HepG2 (cell line): Measurements from ENCODE around the gene TNS1. TPM values are rescaled to one million over a fixed set of nuclear protein-coding genes. Genes with fewer than 3 reads are reported as not detected.

ENCODE experiments used
- AHDC1 ChIP-seq: sonication (generic); formaldehyde crosslinking; IDR thresholded peaks from 2 replicates; pipeline ENCODE4 v1.5.1; 2020; ENCODE audit warnings: mild to moderate bottlenecking, missing genetic modification reagents, borderline replicate concordance
- POGZ ChIP-seq: sonication (generic); formaldehyde crosslinking; IDR thresholded peaks from 2 replicates; pipeline ENCODE4 v1.4.0; 2020; ENCODE audit warnings: mild to moderate bottlenecking, missing genetic modification reagents
- SP140L ChIP-seq: sonication (generic); formaldehyde crosslinking; IDR thresholded peaks from 2 replicates; pipeline ENCODE4 v1.4.0; 2020; ENCODE audit warnings: missing genetic modification reagents, borderline replicate concordance
- THAP7 ChIP-seq: sonication (generic); formaldehyde crosslinking; IDR thresholded peaks from 2 replicates; pipeline ENCODE4 v1.8.1; 2023; ENCODE audit warnings: mild to moderate bottlenecking, missing genetic modification reagents
- ZNF850 ChIP-seq: sonication (generic); formaldehyde crosslinking; conservative IDR thresholded peaks from 2 replicates; pipeline ENCODE4 v1.9.0; 2021; ENCODE audit warnings: mild to moderate bottlenecking, missing genetic modification reagents
- polyA plus RNA-seq, 8 experiments: library from polyadenylated mRNA; depleted of rRNA in 3 of 8; stranded (reverse) in 7 of 8; unstranded in 1 of 8; fragments of >200 nt; fragmentation: Illumina TruSeq in 4 of 8; extraction: Trizol in 4 of 8; gene quantifications; 2 replicates each; pipeline versions ENCODE4 v1.2.1 to v1.2.3, GENCODE V29; 2011 to 2016; ENCODE audit warnings: low read depth in 4 of 8, missing spikeins in 1 of 8, mixed read lengths in 1 of 8; ENCODE audit not compliant: insufficient read depth in 1 of 8
- total RNA-seq, 5 experiments: library from RNA; depleted of rRNA; stranded (reverse); fragments of >200 nt; fragmentation: Illumina TruSeq; extraction: Trizol; gene quantifications; 2 replicates each; pipeline ENCODE4 v1.2.3, GENCODE V29; 2016; ENCODE audit warnings: low read depth in 1 of 5
- TF ChIP-seq, protein P1 (sequence below): sonication (generic); formaldehyde crosslinking; conservative IDR thresholded peaks from 2 replicates; pipeline ENCODE4 v1.4.0; 2020; ENCODE audit warnings: missing genetic modification reagents
- TF ChIP-seq, protein P2 (sequence below): sonication (generic); formaldehyde crosslinking; IDR thresholded peaks from 2 replicates; pipeline ENCODE4 v1.8.1; 2023; ENCODE audit warnings: mild to moderate bottlenecking, inconsistent platforms, moderate library complexity, missing genetic modification reagents, borderline replicate concordance
- TF ChIP-seq, protein P3 (sequence below): sonication (generic); formaldehyde crosslinking; IDR thresholded peaks from 2 replicates; pipeline ENCODE4 v1.8.1; 2023; ENCODE audit warnings: missing genetic modification reagents, mild to moderate bottlenecking, borderline replicate concordance

The TNS1 gene
- total and polyA plus RNA-seq, 2 of the 13 experiments (the other 11 are each of a cell fraction or from before 2014, with no cell fraction given), result 1.9 to 118 TPM

DNA sequence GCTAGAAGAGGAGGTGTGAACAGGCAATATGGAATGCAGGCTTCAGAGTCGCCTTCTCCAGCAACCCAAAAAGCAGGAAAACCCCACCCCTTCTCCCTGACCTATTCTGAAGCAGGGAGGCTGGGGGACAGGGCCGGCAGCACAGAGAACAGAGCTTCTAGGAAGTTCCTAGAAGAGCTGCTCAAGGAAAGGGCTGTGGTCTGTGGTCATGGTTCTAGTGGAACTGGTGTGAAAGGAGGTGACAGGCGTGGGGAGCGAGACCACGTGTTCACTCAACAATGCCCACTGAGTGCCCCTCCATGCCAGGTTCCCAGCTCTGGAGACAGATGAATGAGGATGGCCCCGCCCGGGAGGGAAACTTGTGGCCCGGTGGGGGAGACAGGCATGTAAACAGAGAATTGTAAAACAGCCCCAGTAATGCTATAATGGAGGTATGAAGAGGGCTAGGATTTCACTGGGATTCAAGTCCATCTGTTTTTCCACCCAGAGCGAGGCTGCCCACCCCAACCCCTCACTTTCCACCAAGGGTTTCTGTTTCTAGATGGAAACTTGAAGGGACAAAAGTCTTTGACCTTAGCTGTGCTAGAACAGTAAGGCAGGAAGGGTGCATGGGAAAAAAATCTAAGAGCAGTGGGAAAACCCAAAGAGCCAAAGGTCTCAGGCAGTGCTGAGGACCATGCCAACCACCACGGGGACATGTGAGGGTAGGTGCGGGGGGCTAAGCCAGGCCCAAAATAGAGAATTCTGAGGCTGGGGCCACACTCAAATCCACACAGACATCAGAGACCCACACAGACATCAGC, 71.8 kb downstream of the TNS1 start (continued):
- TF ChIP-seq, protein P1, sequence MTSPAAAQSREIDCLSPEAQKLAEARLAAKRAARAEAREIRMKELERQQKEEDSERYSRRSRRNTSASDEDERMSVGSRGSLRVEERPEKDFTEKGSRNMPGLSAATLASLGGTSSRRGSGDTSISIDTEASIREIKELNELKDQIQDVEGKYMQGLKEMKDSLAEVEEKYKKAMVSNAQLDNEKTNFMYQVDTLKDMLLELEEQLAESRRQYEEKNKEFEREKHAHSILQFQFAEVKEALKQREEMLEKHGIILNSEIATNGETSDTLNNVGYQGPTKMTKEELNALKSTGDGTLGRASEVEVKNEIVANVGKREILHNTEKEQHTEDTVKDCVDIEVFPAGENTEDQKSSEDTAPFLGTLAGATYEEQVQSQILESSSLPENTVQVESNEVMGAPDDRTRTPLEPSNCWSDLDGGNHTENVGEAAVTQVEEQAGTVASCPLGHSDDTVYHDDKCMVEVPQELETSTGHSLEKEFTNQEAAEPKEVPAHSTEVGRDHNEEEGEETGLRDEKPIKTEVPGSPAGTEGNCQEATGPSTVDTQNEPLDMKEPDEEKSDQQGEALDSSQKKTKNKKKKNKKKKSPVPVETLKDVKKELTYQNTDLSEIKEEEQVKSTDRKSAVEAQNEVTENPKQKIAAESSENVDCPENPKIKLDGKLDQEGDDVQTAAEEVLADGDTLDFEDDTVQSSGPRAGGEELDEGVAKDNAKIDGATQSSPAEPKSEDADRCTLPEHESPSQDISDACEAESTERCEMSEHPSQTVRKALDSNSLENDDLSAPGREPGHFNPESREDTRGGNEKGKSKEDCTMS (CRISPR knock-in tag), result no peak
- TF ChIP-seq, protein P2, sequence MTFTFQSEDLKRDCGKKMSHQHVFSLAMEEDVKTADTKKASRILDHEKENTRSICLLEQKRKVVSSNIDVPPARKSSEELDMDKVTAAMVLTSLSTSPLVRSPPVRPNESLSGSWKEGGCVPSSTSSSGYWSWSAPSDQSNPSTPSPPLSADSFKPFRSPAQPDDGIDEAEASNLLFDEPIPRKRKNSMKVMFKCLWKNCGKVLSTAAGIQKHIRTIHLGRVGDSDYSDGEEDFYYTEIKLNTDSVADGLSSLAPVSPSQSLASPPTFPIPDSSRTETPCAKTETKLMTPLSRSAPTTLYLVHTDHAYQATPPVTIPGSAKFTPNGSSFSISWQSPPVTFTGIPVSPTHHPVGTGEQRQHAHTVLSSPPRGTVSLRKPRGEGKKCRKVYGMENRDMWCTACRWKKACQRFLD (CRISPR knock-in tag), result no peak
- TF ChIP-seq AHDC1 (no peak), ZNF850 (CRISPR knock-in tag) (no peak), THAP7 (CRISPR knock-in tag) (no peak), SP140L (CRISPR knock-in tag) (no peak), POGZ (no peak)
- TF ChIP-seq, protein P3, sequence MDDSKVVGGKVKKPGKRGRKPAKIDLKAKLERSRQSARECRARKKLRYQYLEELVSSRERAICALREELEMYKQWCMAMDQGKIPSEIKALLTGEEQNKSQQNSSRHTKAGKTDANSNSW (CRISPR knock-in tag), result no peak
- TF ChIP-seq, all 625 proteins: peak for 0
